Activated naive CD8-positive, alpha-beta T cell treated with anti-CD3 and anti-CD28 coated beads, Interleukin-2, amount 10 ng/mL, durations not matched to agents 7 days and 5 days (primary cell): ENCODE results near the gene POLR3E. TPM values are rescaled to one million over a fixed set of nuclear protein-coding genes. Genes with fewer than 3 reads are reported as not detected.

Source experiments
- ATAC-seq: fragments of 150-1000 bp; cut with Tn5 transposase; one replicate; pipeline ENCODE4 v1.10.0; 2021; ENCODE audit warnings: low read depth, moderate library complexity
- POLR2A ChIA-PET: fragments of 350-600 bp; sonication (Branson Sonifier 250); formaldehyde crosslinking; loops from one replicate; lab custom pipeline; 2021; ENCODE audit warnings: antibody characterized with exemption; lab: Charles Lee
- DNase-seq: peaks from one replicate; pipeline ENCODE4 v3.0.0; 2021
- H3K27ac Mint-ChIP-seq: one replicate; pipeline ENCODE4 v1.8.0; 2022; ENCODE audit warnings: mild to moderate bottlenecking, mixed read lengths
- H3K27me3 Mint-ChIP-seq: one replicate; pipeline ENCODE4 v1.8.0; 2022; ENCODE audit warnings: mild to moderate bottlenecking, moderate library complexity, mixed read lengths
- H3K36me3 Mint-ChIP-seq: one replicate; pipeline ENCODE4 v1.8.0; 2021; ENCODE audit warnings: mild to moderate bottlenecking, mixed read lengths
- H3K4me1 Mint-ChIP-seq: one replicate; pipeline ENCODE4 v1.8.0; 2021; ENCODE audit warnings: mixed read lengths
- H3K4me3 Mint-ChIP-seq: one replicate; pipeline ENCODE4 v1.8.0; 2022; ENCODE audit warnings: mild to moderate bottlenecking, moderate library complexity, mixed read lengths
- H3K9me3 Mint-ChIP-seq: one replicate; pipeline ENCODE4 v1.8.0; 2021; ENCODE audit warnings: mixed read lengths
- total RNA-seq, 2 experiments: library from RNA; stranded (reverse); gene quantifications; one replicate each; pipeline ENCODE4 v1.2.3, GENCODE V29; 2021

POLR3E gene
- total RNA-seq, 2 experiments from 2014 or later = 53.2 to 56.9 TPM

GRCh38 chr16:22272870-22273650, 24.1 kb upstream of the POLR3E start:
- Mint-ChIP-seq H3K4me3 (no peak overlapping the region), H3K27ac (no peak overlapping the region), H3K27me3 (no peaks in the 10 kb centered on the region), H3K36me3 (peaks cover 23% of the 10 kb centered on the region), H3K9me3 (no peaks in the 10 kb centered on the region), H3K4me1 (peaks cover 8% of the 10 kb centered on the region)
- DNase-seq (no peak), ATAC-seq (no peak)
- POLR2A ChIA-PET = interaction anchor here (0.9 kb wide), 1 partner anchor 16 kb away, joined by 3 read pairs; no protein-coding TSS in a partner anchor

- no peak overlapping the region for H3K4me3 Mint-ChIP-seq
- H3K4me1 Mint-ChIP-seq = peaks cover 8% of the 10 kb centered on the region
- ATAC-seq (no peak), DNase-seq (no peak)
- H3K9me3 Mint-ChIP-seq = no peaks in the 10 kb centered on the region
- H3K27me3 Mint-ChIP-seq = no peaks in the 10 kb centered on the region
- H3K36me3 Mint-ChIP-seq = peaks cover 18% of the 10 kb centered on the region
- POLR2A ChIA-PET = no interaction called here
- H3K27ac Mint-ChIP-seq = no peak overlapping the region
These were observed 22.3 kb upstream of the POLR3E start for GRCh38 chr16:22274916-22275315.

GRCh38 chr16:22278441-22279230, 18.6 kb upstream of the POLR3E start:
- H3K9me3 Mint-ChIP-seq = no peaks in the 10 kb centered on the region
- peaks cover 15% of the 10 kb centered on the region for H3K36me3 Mint-ChIP-seq
- H3K27me3 Mint-ChIP-seq = no peaks in the 10 kb centered on the region
- DNase-seq (no peak), ATAC-seq (no peak)
- H3K4me1 Mint-ChIP-seq = no peaks in the 10 kb centered on the region
- POLR2A ChIA-PET = no interaction called here
- H3K4me3 Mint-ChIP-seq = no peak overlapping the region
- H3K27ac Mint-ChIP-seq = no peak overlapping the region

- H3K4me3 Mint-ChIP-seq = no peak overlapping the region
- H3K4me1 Mint-ChIP-seq = no peaks in the 10 kb centered on the region
- peaks cover 18% of the 10 kb centered on the region for H3K36me3 Mint-ChIP-seq
- H3K9me3 Mint-ChIP-seq = no peaks in the 10 kb centered on the region
- no peak overlapping the region for H3K27ac Mint-ChIP-seq
- H3K27me3 Mint-ChIP-seq = no peaks in the 10 kb centered on the region
- no peak for ATAC-seq
- no peak for DNase-seq
- POLR2A ChIA-PET = interaction anchor here (0.7 kb wide), 1 partner anchor 112 kb away, joined by 6 read pairs; no protein-coding TSS in a partner anchor
These were observed 14.8 kb upstream of the POLR3E start for GRCh38 chr16:22282254-22282892.

DNA sequence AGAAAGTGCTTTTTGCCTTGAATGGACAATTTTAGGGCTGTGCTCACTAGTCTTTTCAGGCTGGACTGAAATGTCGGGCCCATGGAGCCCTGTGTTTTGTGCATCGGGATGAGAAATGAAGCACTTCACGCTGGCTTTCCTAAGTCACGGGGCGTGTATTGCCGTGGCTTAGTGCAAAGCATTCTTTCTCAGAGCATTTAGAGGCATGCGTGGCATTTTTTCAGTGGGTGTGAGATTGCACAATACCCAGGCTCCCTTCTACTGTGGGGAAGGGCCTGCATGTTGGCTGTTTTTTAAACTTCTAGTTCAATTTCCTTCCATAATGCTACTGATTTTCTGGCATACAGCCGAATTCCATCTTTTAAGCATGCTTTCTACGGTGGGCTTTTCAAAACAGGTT, 12.6 kb upstream of the POLR3E start:
- POLR2A ChIA-PET = no interaction called here
- no peaks in the 10 kb centered on the region for H3K4me1 Mint-ChIP-seq
- H3K27ac Mint-ChIP-seq = no peak overlapping the region

DNA sequence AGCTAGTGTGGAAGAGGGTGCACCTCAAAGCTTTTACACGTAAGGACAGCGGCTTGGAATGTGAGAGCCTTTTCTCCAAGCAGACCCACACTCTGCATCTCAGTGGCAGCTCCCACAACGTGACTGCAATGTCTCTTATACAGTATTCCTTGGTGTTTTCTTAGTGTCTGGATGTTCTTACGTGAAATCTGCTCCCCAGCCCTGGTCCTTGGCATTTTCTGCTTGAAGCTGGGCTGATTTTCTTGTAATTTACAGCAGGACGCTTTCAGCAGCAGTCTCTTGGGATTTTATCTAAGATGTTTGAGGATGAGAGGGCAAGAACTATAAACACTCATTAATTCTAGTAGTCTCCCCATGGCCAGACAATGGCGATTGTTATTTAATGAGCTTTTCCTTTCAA, 12.1 kb upstream of the POLR3E start:
- ATAC-seq = no peak
- no peak for DNase-seq
- H3K4me1 Mint-ChIP-seq = no peaks in the 10 kb centered on the region
- H3K4me3 Mint-ChIP-seq = no peak overlapping the region
- H3K36me3 Mint-ChIP-seq = peaks cover 18% of the 10 kb centered on the region
- no peaks in the 10 kb centered on the region for H3K27me3 Mint-ChIP-seq
- no peaks in the 10 kb centered on the region for H3K9me3 Mint-ChIP-seq
- POLR2A ChIA-PET = no interaction called here
- H3K27ac Mint-ChIP-seq = no peak overlapping the region

More for the DNA sequence above, 12.6 kb upstream of the POLR3E start:
- DNase-seq (no peak), ATAC-seq (no peak)
- Mint-ChIP-seq H3K36me3 (peaks cover 18% of the 10 kb centered on the region), H3K27me3 (no peaks in the 10 kb centered on the region), H3K4me3 (no peak overlapping the region), H3K9me3 (no peaks in the 10 kb centered on the region)

GRCh38 chr16:22291020-22291419, 6.2 kb upstream of the POLR3E start:
- no peak overlapping the region for H3K27ac Mint-ChIP-seq
- POLR2A ChIA-PET = no interaction called here

DNA sequence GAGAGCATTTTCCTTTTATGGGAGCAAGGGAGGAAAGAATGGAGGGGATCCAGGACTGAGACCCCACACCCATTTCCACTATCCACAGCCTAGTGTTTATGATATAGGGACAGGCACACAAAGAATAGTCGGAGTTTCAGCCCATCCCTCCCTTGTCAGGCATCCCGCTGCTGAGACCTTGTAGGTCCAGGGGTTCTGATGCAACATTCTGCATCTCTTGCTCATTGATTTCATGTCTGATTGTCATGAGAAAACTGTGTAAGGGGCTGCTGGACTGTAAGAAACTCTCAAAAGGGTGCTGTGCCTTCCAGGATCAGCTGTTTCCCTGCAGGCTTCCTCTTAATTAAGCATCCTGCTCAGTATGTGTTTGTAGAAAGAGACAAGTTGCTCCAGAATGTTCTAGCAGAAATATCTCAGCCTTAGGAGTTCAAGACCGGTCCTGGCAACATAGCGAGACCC, 5.3 kb upstream of the POLR3E start:
- POLR2A ChIA-PET = no interaction called here

More at GRCh38 chr16:22291020-22291419, 6.2 kb upstream of the POLR3E start:
- peaks cover 2% of the 10 kb centered on the region for H3K27me3 Mint-ChIP-seq
- DNase-seq = no peak
- no peak overlapping the region for H3K4me3 Mint-ChIP-seq
- peaks cover 2% of the 10 kb centered on the region for H3K36me3 Mint-ChIP-seq
- ATAC-seq = no peak
- H3K9me3 Mint-ChIP-seq = no peaks in the 10 kb centered on the region
- peaks cover 6% of the 10 kb centered on the region for H3K4me1 Mint-ChIP-seq

DNA sequence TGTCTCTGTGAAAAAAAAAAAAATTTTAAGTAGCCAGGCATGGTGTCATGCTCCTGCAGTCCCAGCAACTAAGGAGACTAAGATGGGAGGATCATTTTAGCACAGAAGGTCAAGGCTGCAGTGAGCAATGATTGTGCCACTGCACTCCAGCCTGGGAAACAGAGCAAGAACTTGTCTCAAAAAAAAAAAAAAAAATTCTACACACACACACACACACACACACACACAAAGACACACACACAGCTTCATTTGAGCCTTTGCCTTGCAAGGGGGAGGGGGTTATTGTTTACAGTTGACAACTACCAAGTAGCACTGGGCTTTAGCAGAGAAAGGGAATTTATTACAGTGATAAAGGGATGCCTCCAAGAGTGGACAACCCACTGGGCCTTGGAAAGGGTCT, 4.9 kb upstream of the POLR3E start:
- no peak overlapping the region for H3K27ac Mint-ChIP-seq
- DNase-seq (no peak), ATAC-seq (no peak)
- POLR2A ChIA-PET = no interaction called here
- peaks cover 5% of the 10 kb centered on the region for H3K36me3 Mint-ChIP-seq
- H3K4me3 Mint-ChIP-seq = no peak overlapping the region
- peaks cover 2% of the 10 kb centered on the region for H3K27me3 Mint-ChIP-seq
- peaks cover 10% of the 10 kb centered on the region for H3K4me1 Mint-ChIP-seq
- H3K9me3 Mint-ChIP-seq = no peaks in the 10 kb centered on the region

More for the DNA sequence above, 5.3 kb upstream of the POLR3E start:
- no peak overlapping the region for H3K4me3 Mint-ChIP-seq
- DNase-seq = no peak
- peak overlapping the region; percentile 9 for H3K27ac Mint-ChIP-seq
- peaks cover 3% of the 10 kb centered on the region for H3K36me3 Mint-ChIP-seq
- no peak for ATAC-seq
- H3K4me1 Mint-ChIP-seq = peaks cover 10% of the 10 kb centered on the region
- H3K9me3 Mint-ChIP-seq = no peaks in the 10 kb centered on the region
- peaks cover 2% of the 10 kb centered on the region for H3K27me3 Mint-ChIP-seq

- Mint-ChIP-seq H3K27ac (no peak overlapping the region), H3K36me3 (peaks cover 8% of the 10 kb centered on the region), H3K9me3 (no peaks in the 10 kb centered on the region), H3K4me1 (peaks cover 14% of the 10 kb centered on the region), H3K4me3 (no peak overlapping the region), H3K27me3 (peaks cover 2% of the 10 kb centered on the region)
- ATAC-seq = no peak
- POLR2A ChIA-PET = interaction anchor here (0.7 kb wide), 1 partner anchor 51 kb away, joined by 7 read pairs; no protein-coding TSS in a partner anchor
- DNase-seq = no peak
These were observed 3.8 kb upstream of the POLR3E start for GRCh38 chr16:22293137-22294106.

DNA sequence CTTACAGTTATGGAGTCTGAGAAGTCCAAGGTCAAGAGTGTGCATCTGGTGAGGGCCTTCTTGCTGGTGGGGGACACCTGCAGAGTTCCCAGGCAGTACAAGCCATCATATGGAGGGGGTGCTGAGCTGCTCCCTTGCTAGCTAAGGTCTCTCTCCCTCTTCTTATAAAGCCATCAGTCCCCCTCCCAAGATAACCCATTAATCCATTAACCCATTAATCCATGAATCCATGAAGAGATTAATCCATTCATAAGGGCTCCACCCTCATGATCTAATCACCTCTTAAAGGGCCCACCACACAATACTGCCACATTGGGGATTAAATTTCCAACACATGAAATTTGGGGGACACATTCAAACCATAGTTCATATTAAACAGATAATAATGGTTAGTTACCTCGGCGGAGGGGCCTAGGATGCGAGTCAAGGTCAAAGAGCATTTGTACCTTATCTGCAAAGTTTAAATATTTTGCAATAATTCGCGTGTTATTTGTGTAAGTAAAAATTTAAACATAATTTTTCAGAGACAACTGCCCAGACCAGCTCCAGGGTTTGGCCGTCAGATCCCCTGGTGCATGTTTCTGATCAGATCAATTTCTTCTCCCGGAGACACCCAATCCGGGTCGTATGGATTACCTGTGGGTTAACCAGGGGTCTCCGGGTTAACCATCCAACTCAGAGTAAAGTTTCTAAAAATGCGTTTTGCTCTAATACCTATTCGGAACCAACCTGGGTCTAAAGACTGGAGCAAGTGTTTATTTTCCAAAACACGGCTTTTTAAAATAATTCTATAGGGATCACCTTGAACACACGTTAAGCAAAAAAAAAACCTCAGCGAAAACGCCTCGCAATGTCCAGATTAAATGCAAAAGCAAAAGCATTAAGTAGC, 740 bp upstream of the POLR3E start:
- Mint-ChIP-seq H3K4me3 (peak overlapping the region; percentile 93), H3K4me1 (peaks cover 32% of the 10 kb centered on the region), H3K27ac (peak overlapping the region; percentile 95), H3K36me3 (peaks cover 7% of the 10 kb centered on the region), H3K9me3 (no peaks in the 10 kb centered on the region), H3K27me3 (peaks cover 2% of the 10 kb centered on the region)
- no peak for DNase-seq
- no peak for ATAC-seq
- POLR2A ChIA-PET = interaction anchor here (0.7 to 4.0 kb wide), 4 partner anchors 56 to 105 kb away, joined by 3 to 38 read pairs (median 20); partner anchors contain the start of gene EEF2K
